ENCODE measurements around the gene MAX.

DNA sequence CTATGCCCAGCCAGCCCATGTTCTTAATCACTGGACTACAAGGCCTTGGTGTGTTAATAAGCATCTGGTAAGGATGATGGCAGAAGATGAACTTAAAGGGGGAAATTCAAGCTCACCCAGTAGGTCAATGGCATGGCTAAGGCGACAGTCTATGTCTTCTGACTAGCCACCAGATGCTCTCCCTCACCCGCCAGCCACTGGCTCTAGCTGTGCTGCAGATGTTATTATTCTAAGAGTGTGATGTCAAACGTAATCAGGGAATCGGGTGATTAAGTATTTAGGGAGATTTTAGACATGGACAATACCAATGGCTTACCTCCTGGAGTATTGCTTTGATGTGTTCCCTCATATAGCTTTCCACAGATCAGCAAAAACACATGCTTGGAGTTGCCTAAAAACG lies 39.2 kb upstream of the MAX start:
- no peak for TF ChIP-seq POLR2A (IDR thresholded peaks at IDR 0.05)
- TF ChIP-seq CTCF (IDR thresholded peaks at IDR 0.05) = no peak

Measured in right lobe of liver (tissue), 4 donors.